Suppressor macrophage (primary cell): ENCODE results near the gene CEP126.

Experiments
- DNase-seq, 4 experiments: peaks; one replicate each; pipeline ENCODE4 v3.0.0-alpha.2; 2020 to 2022

The CEP126 gene

DNA sequence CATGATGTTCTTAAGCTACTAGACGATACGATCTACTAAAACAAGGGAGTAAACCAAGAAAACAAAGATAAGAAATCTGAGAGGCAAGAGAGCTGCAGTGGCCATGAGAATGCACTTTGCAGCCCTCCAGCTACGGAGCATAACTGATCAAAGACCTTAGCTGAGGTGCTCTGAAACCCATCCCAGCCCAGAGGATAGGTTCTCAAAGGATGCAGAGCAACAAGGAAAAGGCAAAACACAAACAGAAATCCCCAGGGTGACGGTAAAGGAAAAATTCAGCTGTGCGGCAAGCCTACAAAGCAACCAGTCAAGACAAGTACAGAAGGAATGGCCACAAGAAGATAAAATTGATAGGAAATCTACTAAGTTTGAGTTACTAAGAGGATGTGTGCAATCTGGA, 99.9 kb downstream of the CEP126 start:
- no peak for DNase-seq

DNA sequence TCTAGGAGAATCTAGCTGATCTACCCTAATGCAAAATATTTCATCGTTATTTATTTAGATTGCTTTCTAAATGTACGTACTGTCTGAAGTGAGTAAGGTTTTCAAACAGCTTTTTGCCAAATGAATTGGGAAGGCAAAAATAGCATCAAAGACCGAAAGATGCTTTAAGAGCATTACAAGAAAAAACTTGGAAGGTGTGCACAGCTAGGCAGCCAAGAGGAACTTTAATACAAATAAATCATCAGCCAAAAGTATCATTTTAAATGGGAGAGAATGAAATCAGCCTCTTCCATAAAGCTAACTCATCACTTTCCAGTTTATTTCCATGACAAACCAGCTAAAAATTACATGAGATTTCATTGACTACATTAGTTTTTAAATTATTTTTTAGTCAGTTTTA, 102.2 kb downstream of the CEP126 start:
- DNase-seq, result no peak

DNA sequence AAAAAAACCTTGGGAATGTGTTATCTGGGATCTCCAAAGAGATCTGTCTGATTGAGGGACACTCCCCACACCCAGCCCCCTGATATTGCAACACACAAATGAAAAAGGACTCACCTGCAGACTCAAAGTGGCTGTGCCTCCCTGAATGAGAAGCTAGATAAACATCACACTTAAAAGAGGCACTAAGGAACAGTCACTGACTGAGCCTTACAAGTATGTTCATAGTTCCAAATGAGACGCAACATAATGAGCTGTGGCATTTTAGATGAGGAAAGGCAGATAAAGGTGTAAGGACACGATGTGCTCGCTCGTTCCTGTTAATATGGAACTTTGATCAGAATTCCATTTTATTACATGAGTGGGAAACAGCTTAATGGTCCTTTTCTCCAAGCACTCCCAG, 111.4 kb downstream of the CEP126 start:
- no peak for DNase-seq

DNA sequence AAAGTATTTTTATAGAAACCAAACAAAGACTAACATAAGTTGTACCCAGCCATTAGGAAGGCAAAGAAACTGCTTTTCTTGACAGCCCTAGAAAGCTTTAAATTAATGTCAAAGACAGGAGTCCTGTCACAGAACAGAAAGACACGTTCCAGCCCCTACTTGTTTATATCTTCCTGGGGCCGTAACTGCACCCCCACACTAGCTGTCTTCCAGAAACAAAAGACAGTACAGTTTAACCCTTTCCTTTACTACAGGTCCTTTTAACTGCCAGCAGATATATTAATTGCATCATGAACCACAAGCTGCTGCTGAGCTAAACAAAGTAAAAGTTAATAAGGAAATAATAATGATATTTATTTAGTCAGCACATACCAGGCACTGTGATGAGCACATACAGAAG, 112.1 kb downstream of the CEP126 start:
- no peak for DNase-seq

DNA sequence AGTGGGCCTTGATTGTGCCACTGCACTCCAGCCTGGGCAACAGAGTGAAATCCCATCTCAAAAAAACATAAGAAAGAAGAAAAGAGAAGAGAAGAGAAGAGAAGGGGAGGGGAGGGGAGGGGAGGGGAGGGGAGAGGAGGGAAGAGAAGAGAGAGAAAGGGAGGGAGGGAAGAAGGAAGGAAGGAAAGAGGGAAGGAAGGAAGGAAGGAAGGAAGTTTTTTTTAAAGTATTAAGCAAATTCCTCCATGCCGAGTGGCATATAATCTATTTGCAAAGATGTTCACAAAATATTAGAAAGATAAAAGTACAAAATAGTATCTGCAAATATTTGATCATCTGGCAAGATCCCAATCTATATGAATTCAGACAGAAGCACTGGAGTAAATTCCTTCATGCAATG, 121.9 kb downstream of the CEP126 start:
- no peak for DNase-seq

DNA sequence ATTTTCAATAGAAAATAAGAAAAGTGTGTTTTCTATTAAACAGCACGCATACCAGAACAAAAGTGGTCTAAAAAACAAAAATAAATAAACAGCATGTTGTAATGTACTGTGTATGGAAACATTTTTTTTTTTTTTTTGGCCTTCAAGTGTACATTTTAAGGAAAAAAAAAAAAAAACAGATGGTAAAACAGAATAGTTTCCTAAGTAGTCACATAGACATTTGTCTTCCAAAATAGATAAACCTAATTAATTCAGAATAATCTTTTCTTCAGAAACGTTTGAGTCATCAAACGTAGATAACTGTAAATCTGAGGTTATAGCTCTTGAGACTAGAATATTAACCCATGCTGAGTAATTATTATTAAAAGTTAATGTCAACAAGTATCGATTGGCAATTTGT, 132.0 kb downstream of the CEP126 start:
- DNase-seq, result no peak

DNA sequence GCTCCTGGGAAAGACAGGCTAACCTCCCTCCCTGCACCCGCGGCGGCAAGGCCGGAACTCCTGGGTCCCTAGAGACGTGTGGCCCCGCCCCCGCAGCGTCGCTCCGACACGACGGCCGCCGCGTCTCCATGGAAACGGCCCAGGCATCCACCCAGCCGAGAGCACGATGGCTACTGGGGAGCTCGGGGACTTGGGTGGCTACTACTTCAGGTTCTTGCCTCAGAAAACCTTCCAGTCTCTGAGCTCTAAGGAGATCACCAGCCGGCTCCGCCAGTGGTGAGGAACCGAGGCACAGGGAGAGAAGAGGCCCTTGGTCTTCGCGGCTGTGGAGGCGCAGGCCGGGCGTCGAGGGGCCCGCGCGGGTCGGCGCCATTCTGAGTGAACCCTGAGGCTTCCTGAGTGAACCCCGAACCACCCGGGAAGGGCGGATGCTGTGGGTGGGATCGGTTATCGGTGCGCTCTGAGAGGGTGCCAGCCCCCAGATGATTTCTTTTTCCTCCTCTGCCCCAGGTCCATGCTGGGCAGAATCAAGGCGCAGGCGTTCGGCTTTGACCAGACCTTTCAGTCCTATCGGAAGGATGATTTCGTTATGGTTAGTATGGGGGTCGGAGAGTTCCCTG, 132.6 kb downstream of the CEP126 start, which contains the start of gene CFAP300:
CFAP300 (plus strand) TSS at position 133 of the 620 bp plus-strand sequence; CDS start at position 167, 34 bp downstream.
- DNase-seq, result peak in 2 of 4 experiments; percentile 0 to 2
